ENCODE measurements around the gene LSM4.
"Not testable (repeated sequence)": the region's sequence is repeated elsewhere in the genome, so short reads cannot be mapped to it uniquely, and the experiment has no call there.

DNA sequence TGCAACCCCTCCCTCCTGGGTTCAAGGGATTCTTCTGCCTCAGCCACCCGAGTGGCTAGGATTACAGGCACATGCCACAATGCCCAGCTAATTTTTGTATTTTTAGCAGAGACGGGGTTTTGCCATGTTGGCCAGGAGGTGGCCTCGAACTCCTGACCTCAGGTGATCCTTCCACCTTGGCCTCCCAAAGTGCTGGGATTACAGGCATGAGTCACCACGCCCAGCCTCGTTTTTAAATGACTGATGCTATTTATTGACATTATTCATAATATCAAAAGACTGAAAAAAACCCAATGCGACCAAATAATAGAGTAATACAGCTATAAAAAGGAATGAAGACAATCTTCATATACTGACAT lies 1.5 kb upstream of the LSM4 start:
- TF ChIP-seq POLR2AphosphoS5 (IDR thresholded peaks at IDR 0.05; ENCODE audit: low read depth); ZNF331 (CRISPR knock-in tag; IDR thresholded peaks at IDR 0.05; ENCODE audit: low read depth); EZH2phosphoT487 (IDR thresholded peaks at IDR 0.05; ENCODE audit: unreplicated experiment); EZH2 (IDR thresholded peaks at IDR 0.05; ENCODE audit: low read depth, unreplicated experiment); STAT1 (IDR thresholded peaks at IDR 0.05; ENCODE audit: unreplicated experiment): not testable (repeated sequence)
- TF ChIP-seq, protein P1, sequence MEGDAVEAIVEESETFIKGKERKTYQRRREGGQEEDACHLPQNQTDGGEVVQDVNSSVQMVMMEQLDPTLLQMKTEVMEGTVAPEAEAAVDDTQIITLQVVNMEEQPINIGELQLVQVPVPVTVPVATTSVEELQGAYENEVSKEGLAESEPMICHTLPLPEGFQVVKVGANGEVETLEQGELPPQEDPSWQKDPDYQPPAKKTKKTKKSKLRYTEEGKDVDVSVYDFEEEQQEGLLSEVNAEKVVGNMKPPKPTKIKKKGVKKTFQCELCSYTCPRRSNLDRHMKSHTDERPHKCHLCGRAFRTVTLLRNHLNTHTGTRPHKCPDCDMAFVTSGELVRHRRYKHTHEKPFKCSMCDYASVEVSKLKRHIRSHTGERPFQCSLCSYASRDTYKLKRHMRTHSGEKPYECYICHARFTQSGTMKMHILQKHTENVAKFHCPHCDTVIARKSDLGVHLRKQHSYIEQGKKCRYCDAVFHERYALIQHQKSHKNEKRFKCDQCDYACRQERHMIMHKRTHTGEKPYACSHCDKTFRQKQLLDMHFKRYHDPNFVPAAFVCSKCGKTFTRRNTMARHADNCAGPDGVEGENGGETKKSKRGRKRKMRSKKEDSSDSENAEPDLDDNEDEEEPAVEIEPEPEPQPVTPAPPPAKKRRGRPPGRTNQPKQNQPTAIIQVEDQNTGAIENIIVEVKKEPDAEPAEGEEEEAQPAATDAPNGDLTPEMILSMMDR (conservative IDR thresholded peaks at IDR 0.05; ENCODE audit: low read depth in 2 of 2), result not testable (repeated sequence)

All from GM23338 (cell line).